ENCODE results near the gene FAM184B.

- no peak for TF ChIP-seq CTCF (IDR thresholded peaks at IDR 0.05)
- TF ChIP-seq EMX1 (CRISPR knock-in tag; IDR thresholded peaks at IDR 0.05): no peak
- no peak for TF ChIP-seq ELF4 (CRISPR knock-in tag; IDR thresholded peaks at IDR 0.05; ENCODE audit: low read depth)
Measured at GRCh38 chr4:17704020-17704650, 77.3 kb downstream of the FAM184B start.

Measured in WTC11 (cell line).